IMR-90 (cell line): ENCODE results near the gene KRT35. TPM values are rescaled to one million over a fixed set of nuclear protein-coding genes. Genes with fewer than 3 reads are reported as not detected.

ENCODE experiments used
- ATAC-seq: fragments of 200-7000 bp; cut with Tn5 transposase; 2 replicates; pipeline ENCODE4 v1.9.1; 2020; ENCODE audit warnings: low read depth, mild to moderate bottlenecking, moderate library complexity
- BruUV-seq: library from RNA; stranded (reverse); fragments of 400-500 nt; replicated peaks from 2 replicates; lab custom pipeline; 2021; lab: Mats Ljungman, UMichigan
- CTCF ChIA-PET: fragments of 300-600 bp; formaldehyde crosslinking; extraction: SDS; loops from one replicate; lab custom pipeline; 2021; ENCODE audit warnings: antibody characterized with exemption; lab: Yijun Ruan, JAX
- POLR2A ChIA-PET: fragments of 300-600 bp; sonication (Branson Sonifier 250); formaldehyde crosslinking; loops from one replicate; lab custom pipeline; 2022; ENCODE audit warnings: antibody characterized with exemption; ENCODE audit not compliant: unreplicated experiment; lab: Charles Lee
- DNase-seq: peaks from one replicate; pipeline ENCODE4 v3.0.0; 2013
- H2AFZ ChIP-seq: replicated peaks from 2 replicates; pipeline ENCODE3; 2013; ENCODE audit warnings: low read length, mild to moderate bottlenecking; ENCODE audit not compliant: poor library complexity
- H2AK5ac ChIP-seq: 2 replicates; pipeline ENCODE4 v1.6.1; 2013; ENCODE audit warnings: low read depth, low read length, inconsistent platforms
- H2AK9ac ChIP-seq: replicated peaks from 2 replicates; pipeline ENCODE3; 2013; ENCODE audit warnings: mild to moderate bottlenecking, low read depth, low read length, moderate library complexity; ENCODE audit not compliant: poor library complexity
- H2BK120ac ChIP-seq: 2 replicates; pipeline ENCODE4 v1.6.1; 2013; ENCODE audit warnings: low read depth, low read length, inconsistent platforms
- H2BK15ac ChIP-seq: 3 replicates; pipeline ENCODE4 v1.6.1; 2013; ENCODE audit warnings: low read depth, low read length, inconsistent platforms
- H2BK20ac ChIP-seq: 2 replicates; pipeline ENCODE4 v1.6.1; 2013; ENCODE audit warnings: low read depth, mild to moderate bottlenecking, inconsistent platforms, low read length, moderate library complexity
- H2BK5ac ChIP-seq: 2 replicates; pipeline ENCODE4 v1.6.1; 2013; ENCODE audit warnings: mild to moderate bottlenecking, low read depth, low read length, inconsistent platforms; ENCODE audit not compliant: poor library complexity, severe bottlenecking
- H3K14ac ChIP-seq: replicated peaks from 2 replicates; pipeline ENCODE4 v1.6.1; 2013; ENCODE audit warnings: low read depth, low read length, inconsistent platforms
- H3K18ac ChIP-seq: 2 replicates; pipeline ENCODE4 v1.6.1; 2013; ENCODE audit warnings: low read depth, low read length, control low read depth
- H3K23ac ChIP-seq: 2 replicates; pipeline ENCODE4 v1.6.1; 2013; ENCODE audit warnings: low read depth, low read length, inconsistent platforms
- H3K27ac ChIP-seq: 2 replicates; pipeline ENCODE4 v1.5.1; 2013; ENCODE audit warnings: mild to moderate bottlenecking, control low read depth, low read length; ENCODE audit not compliant: insufficient read depth
- H3K27me3 ChIP-seq: 2 replicates; pipeline ENCODE4 v1.6.1; 2013; ENCODE audit warnings: low read length; ENCODE audit not compliant: control insufficient read depth, insufficient read depth
- H3K36me3 ChIP-seq: 2 replicates; pipeline ENCODE4 v1.6.1; 2013; ENCODE audit warnings: low read length, mixed read lengths; ENCODE audit not compliant: control insufficient read depth, insufficient read depth
- H3K4ac ChIP-seq: 2 replicates; pipeline ENCODE4 v1.6.1; 2013; ENCODE audit warnings: low read depth, low read length, inconsistent platforms
- H3K4me1 ChIP-seq: 2 replicates; pipeline ENCODE4 v1.6.1; 2013; ENCODE audit warnings: low read length, mixed read lengths; ENCODE audit not compliant: control insufficient read depth, insufficient read depth
- H3K4me2 ChIP-seq: 2 replicates; pipeline ENCODE4 v1.6.1; 2013; ENCODE audit warnings: low read depth, mild to moderate bottlenecking, control low read depth, low read length, moderate library complexity
- H3K4me3 ChIP-seq: 2 replicates; pipeline ENCODE4 v1.5.1; 2013; ENCODE audit warnings: low read depth, mild to moderate bottlenecking, control low read depth, low read length, moderate library complexity; ENCODE audit not compliant: insufficient read depth
- H3K56ac ChIP-seq: 2 replicates; pipeline ENCODE4 v1.6.1; 2013; ENCODE audit warnings: low read length, inconsistent platforms; ENCODE audit not compliant: insufficient read depth; ENCODE audit errors: extremely low read depth
- H3K79me1 ChIP-seq, 2 experiments: 2 replicates each; pipeline ENCODE4 v1.6.1; 2013; ENCODE audit warnings: low read length in 2 of 2, inconsistent platforms in 1 of 2, low read depth in 1 of 2
- H3K9ac ChIP-seq: 2 replicates; pipeline ENCODE4 v1.6.1; 2013; ENCODE audit warnings: low read depth, low read length, control low read depth
- H3K9me1 ChIP-seq: 2 replicates; pipeline ENCODE4 v1.6.1; 2013; ENCODE audit warnings: low read length, inconsistent platforms; ENCODE audit not compliant: insufficient read depth
- H3K9me3 ChIP-seq: 2 replicates; pipeline ENCODE4 v1.6.1; 2013; ENCODE audit warnings: low read length; ENCODE audit not compliant: control insufficient read depth, insufficient read depth
- H4K20me1 ChIP-seq: 2 replicates; pipeline ENCODE4 v1.6.1; 2013; ENCODE audit warnings: low read length, inconsistent platforms; ENCODE audit not compliant: insufficient read depth
- H4K5ac ChIP-seq: 2 replicates; pipeline ENCODE4 v1.6.1; 2013; ENCODE audit warnings: mild to moderate bottlenecking, low read depth, low read length, control low read depth
- H4K8ac ChIP-seq, 2 experiments: 2 replicates each; pipeline ENCODE4 v1.6.1; 2013; ENCODE audit warnings: low read depth in 2 of 2, low read length in 2 of 2, control low read depth in 1 of 2, inconsistent platforms in 1 of 2
- H4K91ac ChIP-seq: 2 replicates; pipeline ENCODE4 v1.6.1; 2013; ENCODE audit warnings: low read depth, low read length, inconsistent platforms; ENCODE audit not compliant: insufficient read depth
- CEBPB ChIP-seq: IDR thresholded peaks from 2 replicates; pipeline ENCODE4 v1.6.1; 2012; ENCODE audit warnings: low read depth, low read length, improper control_type of control experiment
- FOS ChIP-seq: fragments of 150-350 bp; IDR thresholded peaks from 2 replicates; pipeline ENCODE4 v1.6.1; 2016; ENCODE audit warnings: low read depth, low read length
- MAFK ChIP-seq: IDR thresholded peaks from 2 replicates; pipeline ENCODE4 v1.6.1; 2012; ENCODE audit warnings: low read depth, low read length, improper control_type of control experiment
- MAZ ChIP-seq: IDR thresholded peaks from 2 replicates; pipeline ENCODE4 v1.6.1; 2012; ENCODE audit warnings: low read depth, mild to moderate bottlenecking, low read length, improper control_type of control experiment, moderate library complexity, borderline replicate concordance
- MXI1 ChIP-seq: IDR thresholded peaks from 2 replicates; pipeline ENCODE4 v1.6.1; 2012; ENCODE audit warnings: low read depth, mild to moderate bottlenecking, low read length, moderate library complexity, borderline replicate concordance
- NFE2L2 ChIP-seq: fragments of 150-350 bp; IDR thresholded peaks from 2 replicates; pipeline ENCODE4 v1.6.1; 2016; ENCODE audit warnings: low read depth, mild to moderate bottlenecking, low read length
- POLR2A ChIP-seq: IDR thresholded peaks from 2 replicates; pipeline ENCODE4 v1.6.1; 2012; ENCODE audit warnings: mild to moderate bottlenecking, low read depth, low read length
- RAD21 ChIP-seq: IDR thresholded peaks from 2 replicates; pipeline ENCODE4 v1.6.1; 2012; ENCODE audit warnings: low read length, improper control_type of control experiment
- RFX5 ChIP-seq: IDR thresholded peaks from 2 replicates; pipeline ENCODE4 v1.8.0; 2012; ENCODE audit warnings: low read depth, mild to moderate bottlenecking, low read length, moderate library complexity
- WGBS, 2 experiments: methylation state at CpG; one replicate each; pipeline versions ENCODE4 v1.1.5 to v1.1.7; 2013; ENCODE audit warnings: missing lambda C conversion rate in 2 of 2; ENCODE audit not compliant: insufficient read length in 1 of 2; ENCODE audit errors: extremely low coverage in 2 of 2; 5-methylcytosine and 5-hydroxymethylcytosine counted together
- dilution Hi-C: fragments of 300-500 bp; cut with HindIII; formaldehyde crosslinking; loops from one replicate; pipeline ENCODE4 v1.14.3; 2018; ENCODE audit warnings: low sequenced_read_pairs; ENCODE audit not compliant: unreplicated experiment
- in situ Hi-C: fragments of 300-500 bp; cut with MboI; formaldehyde crosslinking; loops from 3 replicates; pipeline ENCODE4 v1.14.3; 2019; ENCODE audit warnings: low sequenced_read_pairs, inconsistent platforms, mixed read lengths
- intact Hi-C: fragments of 100-400 bp; cut with micrococcal nuclease; formaldehyde crosslinking; loops from 2 replicates; pipeline ENCODE4 v1.10.0; 2022
- polyA plus RNA-seq, 3 experiments: library from polyadenylated mRNA; depleted of rRNA; stranded (reverse); fragments of >200 nt; gene quantifications; 2 replicates each; pipeline ENCODE4 v1.2.3, GENCODE V29; 2012; ENCODE audit warnings: low replicate concordance in 1 of 3
- total RNA-seq: library from RNA; depleted of rRNA; stranded (reverse); fragments of >200 nt; gene quantifications from 2 replicates; pipeline ENCODE4 v1.2.3, GENCODE V29; 2012
- TF ChIP-seq, protein P1 (sequence below): conservative IDR thresholded peaks from 2 replicates; pipeline ENCODE4 v1.5.1; 2012; ENCODE audit warnings: mild to moderate bottlenecking, low read depth, low read length, improper control_type of control experiment
- TF ChIP-seq, protein P2 (sequence below): fragments of 150-350 bp; IDR thresholded peaks from 2 replicates; pipeline ENCODE4 v1.6.1; 2017; ENCODE audit warnings: mild to moderate bottlenecking, antibody characterized with exemption, low read length, low read depth
- TF ChIP-seq, protein P3 (sequence below): fragments of 150-350 bp; IDR thresholded peaks from 2 replicates; pipeline ENCODE4 v1.6.1; 2016; ENCODE audit warnings: low read depth, mild to moderate bottlenecking, low read length, moderate library complexity, borderline replicate concordance

KRT35 gene
- total and polyA plus RNA-seq, 2 of the 4 experiments (the other 2 are of a cell fraction), result not detected

DNA sequence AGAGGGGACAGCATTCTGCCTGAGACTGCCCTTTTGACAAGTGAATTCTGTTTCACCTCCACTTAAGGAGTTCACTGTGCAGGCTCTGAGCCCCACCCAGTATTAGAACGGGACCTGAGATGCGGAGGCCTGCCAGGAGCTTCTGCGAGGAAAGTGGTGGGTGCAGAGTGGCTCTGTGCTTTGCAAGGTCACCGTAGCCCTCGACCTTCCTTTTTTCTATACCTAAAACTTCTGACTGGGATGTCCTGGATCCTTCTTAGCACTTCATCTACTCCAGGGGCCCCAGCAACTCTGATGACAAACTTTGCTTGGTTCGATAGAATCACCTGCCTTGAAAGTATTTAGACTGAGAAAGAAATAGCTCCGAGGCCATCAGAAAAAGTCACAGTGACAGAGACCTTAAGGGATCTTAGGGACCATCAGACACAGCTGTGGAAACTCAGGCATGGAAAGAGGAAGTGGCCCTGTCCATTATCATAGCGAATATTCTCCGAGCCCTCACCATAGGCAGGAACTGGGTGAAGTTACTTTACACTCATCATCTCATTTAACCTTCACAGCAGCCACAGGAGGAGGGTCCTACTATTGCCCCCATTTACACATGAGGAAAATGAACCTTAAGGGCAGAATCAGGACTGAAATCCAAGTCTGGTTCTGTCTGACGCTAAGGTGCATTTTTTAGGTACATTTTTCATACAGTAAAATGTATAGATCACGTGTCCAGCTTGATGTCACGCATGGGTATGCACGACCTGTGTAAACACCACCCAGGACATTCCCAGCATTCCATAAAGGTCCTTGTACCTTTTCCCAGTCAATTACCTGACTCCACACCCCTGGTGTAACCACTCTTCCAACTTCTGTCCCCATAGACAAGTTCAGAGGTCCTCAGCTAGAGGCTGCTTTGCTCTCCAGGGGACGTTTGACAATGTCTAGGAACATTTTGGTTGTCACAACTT, 25.1 kb upstream of the KRT35 start:
- H3K9ac ChIP-seq, result no peak overlapping the region
- no peaks in the 10 kb centered on the region for H4K20me1 ChIP-seq
- H4K5ac ChIP-seq, result no peak overlapping the region
- no peak for ATAC-seq
- H2AK5ac ChIP-seq, result no peak overlapping the region
- POLR2A ChIA-PET, result no interaction called here
- dilution Hi-C loops (no loop called here), in situ Hi-C loops (no loop called here), intact Hi-C loops (no loop called here)
- TF ChIP-seq MXI1 (no peak), MAFK (no peak), FOS (no peak), RFX5 (no peak), NFE2L2 (no peak), MAZ (no peak), RAD21 (no peak), POLR2A (no peak), CEBPB (no peak)
- TF ChIP-seq, protein P1, sequence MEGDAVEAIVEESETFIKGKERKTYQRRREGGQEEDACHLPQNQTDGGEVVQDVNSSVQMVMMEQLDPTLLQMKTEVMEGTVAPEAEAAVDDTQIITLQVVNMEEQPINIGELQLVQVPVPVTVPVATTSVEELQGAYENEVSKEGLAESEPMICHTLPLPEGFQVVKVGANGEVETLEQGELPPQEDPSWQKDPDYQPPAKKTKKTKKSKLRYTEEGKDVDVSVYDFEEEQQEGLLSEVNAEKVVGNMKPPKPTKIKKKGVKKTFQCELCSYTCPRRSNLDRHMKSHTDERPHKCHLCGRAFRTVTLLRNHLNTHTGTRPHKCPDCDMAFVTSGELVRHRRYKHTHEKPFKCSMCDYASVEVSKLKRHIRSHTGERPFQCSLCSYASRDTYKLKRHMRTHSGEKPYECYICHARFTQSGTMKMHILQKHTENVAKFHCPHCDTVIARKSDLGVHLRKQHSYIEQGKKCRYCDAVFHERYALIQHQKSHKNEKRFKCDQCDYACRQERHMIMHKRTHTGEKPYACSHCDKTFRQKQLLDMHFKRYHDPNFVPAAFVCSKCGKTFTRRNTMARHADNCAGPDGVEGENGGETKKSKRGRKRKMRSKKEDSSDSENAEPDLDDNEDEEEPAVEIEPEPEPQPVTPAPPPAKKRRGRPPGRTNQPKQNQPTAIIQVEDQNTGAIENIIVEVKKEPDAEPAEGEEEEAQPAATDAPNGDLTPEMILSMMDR, result no peak
- TF ChIP-seq, protein P2, sequence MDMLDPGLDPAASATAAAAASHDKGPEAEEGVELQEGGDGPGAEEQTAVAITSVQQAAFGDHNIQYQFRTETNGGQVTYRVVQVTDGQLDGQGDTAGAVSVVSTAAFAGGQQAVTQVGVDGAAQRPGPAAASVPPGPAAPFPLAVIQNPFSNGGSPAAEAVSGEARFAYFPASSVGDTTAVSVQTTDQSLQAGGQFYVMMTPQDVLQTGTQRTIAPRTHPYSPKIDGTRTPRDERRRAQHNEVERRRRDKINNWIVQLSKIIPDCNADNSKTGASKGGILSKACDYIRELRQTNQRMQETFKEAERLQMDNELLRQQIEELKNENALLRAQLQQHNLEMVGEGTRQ, result no peak
- TF ChIP-seq, protein P3, sequence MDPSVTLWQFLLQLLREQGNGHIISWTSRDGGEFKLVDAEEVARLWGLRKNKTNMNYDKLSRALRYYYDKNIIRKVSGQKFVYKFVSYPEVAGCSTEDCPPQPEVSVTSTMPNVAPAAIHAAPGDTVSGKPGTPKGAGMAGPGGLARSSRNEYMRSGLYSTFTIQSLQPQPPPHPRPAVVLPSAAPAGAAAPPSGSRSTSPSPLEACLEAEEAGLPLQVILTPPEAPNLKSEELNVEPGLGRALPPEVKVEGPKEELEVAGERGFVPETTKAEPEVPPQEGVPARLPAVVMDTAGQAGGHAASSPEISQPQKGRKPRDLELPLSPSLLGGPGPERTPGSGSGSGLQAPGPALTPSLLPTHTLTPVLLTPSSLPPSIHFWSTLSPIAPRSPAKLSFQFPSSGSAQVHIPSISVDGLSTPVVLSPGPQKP, result no peak
- no TSS peak for BruUV-seq
- H3K9me1 ChIP-seq, result peaks cover 3% of the 10 kb centered on the region; the same call in 1 of the 2 replicates
- H3K56ac ChIP-seq, result no peak overlapping the region
- H3K4me3 ChIP-seq, result no peak overlapping the region
- CTCF ChIA-PET, result interaction anchor here (1.0 kb wide), 1 partner anchor 13 kb away, joined by 3 read pairs; no protein-coding TSS in a partner anchor
- H3K36me3 ChIP-seq, result no peaks in the 10 kb centered on the region
- no peak overlapping the region for H2BK5ac ChIP-seq
- no peaks in the 10 kb centered on the region for H3K79me1 ChIP-seq
- peaks cover 1% of the 10 kb centered on the region; the same call in 1 of the 2 replicates for H3K27me3 ChIP-seq
- H3K4ac ChIP-seq, result no peak overlapping the region
- H2AK9ac ChIP-seq, result no peak overlapping the region
- no peak overlapping the region for H3K4me2 ChIP-seq
- peaks cover 10% of the 10 kb centered on the region for H3K4me1 ChIP-seq
- no peak overlapping the region for H3K14ac ChIP-seq
- no peak overlapping the region for H3K23ac ChIP-seq
- 83% methylated on average over 3 of the region's 14 CpGs; no CpG with 5 or more reads in 1 of the 2 experiments for WGBS, 2 experiments
- no peak overlapping the region for H3K18ac ChIP-seq
- H3K9me3 ChIP-seq, result no peaks in the 10 kb centered on the region
- no peak overlapping the region for H3K27ac ChIP-seq
- H2AFZ ChIP-seq, result no peak overlapping the region
- no peak for DNase-seq
- no peak overlapping the region for H2BK120ac ChIP-seq
- no peak overlapping the region for H2BK20ac ChIP-seq
- H2BK15ac ChIP-seq, result no peak overlapping the region
- no peak overlapping the region for H4K8ac ChIP-seq
- H4K91ac ChIP-seq, result no peak overlapping the region
